HTERT RPE-1 (cell line): ENCODE results near the gene SLC27A2.
"Not testable (repeated sequence)": the region's sequence is repeated elsewhere in the genome, so short reads cannot be mapped to it uniquely, and the experiment has no call there.

Experiments used
- in situ Hi-C: fragments of 300-500 bp; cut with MboI; formaldehyde crosslinking; loops from 4 replicates; pipeline ENCODE4 v1.14.3; 2020; ENCODE audit warnings: low sequenced_read_pairs

SLC27A2 gene

DNA sequence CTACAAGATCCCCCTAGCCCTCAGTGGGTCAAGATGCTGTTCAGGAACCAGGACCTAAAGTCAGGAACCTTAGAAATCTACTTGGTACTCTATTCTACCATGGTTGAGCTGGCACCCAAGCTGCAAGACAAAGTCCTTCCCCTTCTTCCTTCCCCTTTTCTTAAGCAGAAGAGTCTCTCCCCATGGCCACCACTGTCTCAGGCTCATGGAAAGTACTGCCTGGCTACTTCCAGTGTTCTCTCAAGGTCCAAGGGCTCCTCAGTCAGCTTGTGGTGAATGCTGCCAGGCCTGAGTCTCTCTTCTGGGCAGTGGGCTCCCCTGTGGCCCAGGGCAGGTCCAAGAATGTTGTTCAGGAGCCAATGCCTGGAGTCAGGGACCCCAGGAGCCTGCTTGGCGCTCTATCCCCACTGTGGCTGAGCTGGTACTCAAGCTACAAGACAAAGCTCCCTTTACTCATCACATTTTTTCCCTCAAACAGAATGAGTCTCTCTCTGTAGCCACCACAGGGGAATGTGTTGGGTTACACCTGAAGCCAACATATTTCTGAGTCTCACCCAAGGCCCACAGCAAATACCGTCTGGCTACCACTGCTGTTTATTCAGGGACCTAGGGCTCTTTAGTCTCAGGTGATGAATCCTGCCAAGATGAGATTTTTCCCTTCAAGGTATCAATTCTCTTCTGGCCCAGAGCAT lies 18.1 kb upstream of the SLC27A2 start:
- in situ Hi-C loops: no loop called here

DNA sequence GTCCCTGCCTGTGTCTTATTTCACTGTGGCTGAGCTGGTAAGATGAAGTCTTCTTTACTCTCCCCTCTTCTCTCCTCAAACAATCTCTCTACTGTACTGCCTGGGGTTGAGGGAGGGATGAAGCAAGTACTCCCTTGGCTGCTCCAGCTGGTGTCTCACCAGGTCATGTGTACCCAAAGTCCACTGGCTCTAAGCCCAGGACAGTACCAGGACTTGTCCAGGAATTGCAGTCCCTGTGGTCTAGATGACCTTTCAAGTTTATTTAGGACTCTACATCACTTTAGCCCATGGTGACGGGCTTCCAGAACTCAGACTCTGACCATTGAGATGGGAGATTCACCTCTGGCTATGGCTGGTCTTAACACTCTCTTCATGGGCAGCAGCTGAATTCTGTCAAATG lies 17.5 kb upstream of the SLC27A2 start:
- in situ Hi-C loops: no loop called here

DNA sequence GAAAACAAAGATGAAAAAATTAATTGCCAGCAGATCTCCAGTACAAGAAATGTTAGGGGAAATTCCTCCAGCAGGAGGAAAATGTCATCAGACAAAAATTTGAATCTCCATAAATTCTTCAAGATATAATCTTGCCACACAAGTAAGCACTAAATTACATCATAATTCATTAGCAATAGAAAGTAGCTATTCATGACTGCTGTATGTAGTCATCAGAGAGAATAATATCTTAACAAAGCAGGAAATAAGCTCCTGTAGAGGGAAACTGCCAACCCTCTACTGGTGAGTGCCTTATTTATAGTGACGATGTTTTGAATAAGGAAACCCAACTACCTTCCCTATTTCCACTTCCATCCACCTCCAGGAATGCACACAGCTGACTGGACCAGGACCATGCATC lies 15.8 kb upstream of the SLC27A2 start:
- in situ Hi-C loops: no loop called here

DNA sequence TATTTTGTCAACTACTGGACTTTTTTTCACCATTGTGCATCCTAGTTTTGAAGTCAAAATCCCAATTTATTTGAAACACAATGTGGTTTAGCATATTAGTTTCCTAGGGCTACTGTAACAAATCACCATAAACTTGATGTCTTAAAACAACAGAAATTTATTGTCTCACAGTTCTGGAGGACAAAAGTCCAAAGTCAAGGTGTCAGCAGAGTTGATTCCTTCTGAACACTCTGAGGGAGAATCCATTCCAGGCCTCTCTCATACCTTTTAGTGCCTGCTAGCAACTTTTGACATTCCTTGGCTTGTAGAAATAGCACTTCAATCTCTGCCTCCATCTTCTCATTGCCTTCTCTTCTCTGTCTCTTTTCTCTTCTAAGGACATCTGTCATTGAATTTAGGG lies 14.9 kb upstream of the SLC27A2 start:
- in situ Hi-C loops: no loop called here

DNA sequence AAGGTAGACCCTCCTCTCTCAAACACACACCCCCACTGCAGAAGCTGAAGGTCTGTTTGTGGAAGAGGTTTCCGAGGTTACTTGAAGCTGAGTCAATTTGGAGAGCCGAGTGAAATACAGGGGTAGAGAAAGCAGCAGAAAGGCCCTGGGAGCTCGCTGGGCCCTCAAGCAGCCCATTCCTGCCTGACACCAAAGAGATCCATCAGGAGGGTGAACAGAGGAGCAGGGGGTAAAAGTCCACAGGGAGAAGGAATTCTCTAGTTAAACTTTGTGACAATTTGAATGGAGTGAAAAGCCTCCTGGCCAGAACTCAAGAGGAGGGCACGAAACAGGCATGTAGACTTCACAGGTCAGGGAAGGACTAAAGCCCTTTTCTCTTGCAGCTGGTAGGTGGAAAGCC lies 13.6 kb upstream of the SLC27A2 start:
- in situ Hi-C loops: no loop called here

DNA sequence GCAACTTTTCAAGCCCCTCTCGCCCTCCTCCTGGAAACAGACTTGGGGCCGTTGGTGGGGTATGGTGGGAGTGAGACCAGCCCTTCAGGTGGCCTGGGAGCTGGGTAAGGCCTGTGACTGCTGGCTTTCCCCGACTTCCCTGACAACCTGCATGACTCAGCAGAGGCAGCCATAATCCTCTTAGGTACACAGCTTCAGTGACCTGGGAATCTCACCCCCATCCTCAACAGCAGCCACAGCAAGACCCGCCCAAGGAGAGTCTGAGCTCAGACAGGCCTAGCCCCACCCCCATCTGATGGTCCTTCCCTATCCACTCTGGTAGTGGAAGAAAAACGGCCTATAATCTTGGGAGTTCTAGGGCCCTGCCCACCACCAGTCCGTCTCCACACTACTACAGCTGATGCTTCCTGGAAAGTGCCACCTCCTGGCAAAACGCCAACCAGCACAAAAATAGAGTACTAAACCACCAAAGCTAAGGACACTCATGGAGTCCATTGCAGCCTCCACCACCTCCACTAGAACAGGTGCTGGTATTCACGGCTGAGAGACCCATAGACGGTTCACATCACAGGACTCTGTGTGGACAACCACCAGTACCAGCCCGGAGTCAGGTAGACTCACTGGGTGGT lies 13.1 kb upstream of the SLC27A2 start:
- in situ Hi-C loops: no loop called here

DNA sequence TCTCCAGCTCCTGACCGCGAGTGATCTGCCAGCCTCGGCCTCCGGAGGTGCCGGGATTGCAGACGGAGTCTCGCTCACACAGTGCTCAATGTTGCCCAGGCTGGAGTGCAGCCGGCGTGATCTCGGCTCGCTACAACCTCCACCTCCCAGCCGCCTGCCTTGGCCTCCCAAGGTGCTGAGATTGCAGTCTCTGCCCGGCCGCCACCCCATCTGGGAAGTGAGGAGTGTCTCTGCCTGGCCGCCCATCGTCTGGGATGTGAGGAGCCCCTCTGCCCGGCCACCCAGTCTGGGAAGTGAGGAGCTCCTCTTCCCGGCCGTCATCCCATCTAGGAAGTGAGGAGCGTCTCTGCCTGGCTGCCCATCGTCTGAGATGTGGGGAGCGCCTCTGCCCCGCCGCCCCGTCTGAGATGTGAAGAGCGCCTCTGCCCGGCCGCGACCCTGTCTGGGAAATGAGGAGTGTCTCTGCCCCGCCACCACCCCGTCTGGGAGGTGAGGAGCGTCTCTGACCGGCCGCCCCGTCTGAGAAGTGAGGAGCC lies 9.6 kb upstream of the SLC27A2 start:
- in situ Hi-C loops: not testable (repeated sequence)

DNA sequence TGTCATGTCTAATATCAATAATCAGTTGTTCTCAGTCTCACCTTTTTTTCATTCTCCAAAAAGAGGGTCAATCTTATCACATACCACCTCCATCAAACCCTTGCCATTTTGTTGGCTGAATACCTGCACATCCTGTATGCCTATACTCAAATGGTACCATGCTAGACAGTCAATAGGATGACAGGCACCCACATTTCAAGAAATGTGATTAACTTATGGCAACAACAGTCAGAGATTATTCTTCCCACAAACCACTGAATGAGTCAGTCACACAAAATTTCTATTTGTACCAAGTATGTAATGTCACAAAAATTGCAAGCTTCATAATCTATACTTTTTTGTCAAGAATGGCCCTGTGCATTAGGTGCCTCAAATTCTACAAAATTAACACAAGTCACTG lies 5.1 kb upstream of the SLC27A2 start:
- in situ Hi-C loops: no loop called here

DNA sequence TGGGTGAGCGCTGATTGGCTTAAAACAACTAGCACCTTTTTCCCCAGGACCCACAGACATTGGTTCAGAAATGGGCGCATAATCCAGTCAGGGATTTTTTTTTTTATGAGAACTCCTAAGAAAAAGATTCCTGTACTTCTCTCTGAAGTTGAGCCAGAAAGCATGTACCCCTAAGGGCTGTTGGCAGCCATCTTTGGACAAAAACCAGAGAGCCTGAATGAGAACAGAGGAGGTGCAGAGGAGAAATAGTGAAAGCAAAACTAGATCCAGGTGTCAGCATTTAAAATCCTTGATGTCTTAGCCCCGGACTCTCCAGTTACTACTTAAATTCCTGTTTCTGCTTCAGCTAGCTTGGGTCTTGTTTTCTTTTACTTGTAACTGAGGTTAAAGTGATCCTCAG lies 1.9 kb upstream of the SLC27A2 start:
- in situ Hi-C loops: no loop called here

DNA sequence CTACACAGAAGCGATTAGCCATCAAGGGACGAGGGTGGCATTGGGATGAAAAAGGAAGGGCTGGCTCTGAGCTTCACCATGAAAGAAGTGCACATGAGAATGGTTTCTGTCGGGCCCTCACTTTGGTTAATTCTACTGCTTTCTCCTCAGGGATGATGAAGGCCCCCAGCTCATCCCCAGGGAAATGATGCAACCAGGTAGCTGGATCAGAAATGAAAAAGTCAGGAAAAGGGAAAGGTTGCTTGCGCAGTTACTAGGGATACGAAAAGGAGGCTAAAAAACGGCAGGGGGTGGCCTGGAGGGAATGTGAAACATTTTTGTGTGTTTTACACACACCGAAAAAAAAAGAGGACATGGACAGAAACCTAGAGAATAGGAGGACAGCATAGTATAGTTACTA lies 1.4 kb upstream of the SLC27A2 start:
- in situ Hi-C loops: no loop called here

DNA sequence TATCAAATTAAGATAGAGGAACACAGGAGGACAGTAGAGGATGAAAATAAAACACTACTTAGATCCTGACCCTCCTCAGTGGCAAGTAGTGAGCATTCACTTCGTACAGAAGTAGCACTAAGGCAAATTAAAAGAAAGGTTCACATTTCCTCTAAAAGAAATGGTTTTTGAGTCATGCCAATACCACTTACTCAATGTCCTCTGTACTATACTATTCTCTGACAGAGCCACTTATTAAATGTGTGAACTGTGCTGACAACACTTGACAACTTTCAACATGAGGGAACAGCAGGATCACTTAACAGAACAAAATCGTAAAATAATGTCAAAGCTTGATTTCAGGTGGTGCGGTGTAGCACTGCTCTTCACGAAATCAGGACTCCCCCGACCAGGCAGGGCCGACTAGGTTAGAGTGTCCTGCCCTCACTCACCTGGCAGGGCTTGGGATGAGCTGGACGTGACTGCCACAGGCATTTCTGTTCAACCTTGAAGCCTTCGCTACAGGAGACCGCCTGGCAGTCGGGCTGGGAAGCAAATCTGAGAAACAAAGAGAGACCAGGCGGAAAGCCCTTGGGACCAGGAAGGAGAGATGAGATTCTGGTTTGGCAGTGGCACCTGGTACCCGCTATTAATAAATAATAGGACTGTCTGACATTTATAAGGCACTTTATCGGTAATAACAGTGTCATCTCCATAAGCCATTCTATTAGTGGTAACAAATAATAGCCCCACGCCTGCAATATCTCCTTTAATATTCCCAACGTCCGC lies 611 bp upstream of the SLC27A2 start:
- in situ Hi-C loops: no loop called here

DNA sequence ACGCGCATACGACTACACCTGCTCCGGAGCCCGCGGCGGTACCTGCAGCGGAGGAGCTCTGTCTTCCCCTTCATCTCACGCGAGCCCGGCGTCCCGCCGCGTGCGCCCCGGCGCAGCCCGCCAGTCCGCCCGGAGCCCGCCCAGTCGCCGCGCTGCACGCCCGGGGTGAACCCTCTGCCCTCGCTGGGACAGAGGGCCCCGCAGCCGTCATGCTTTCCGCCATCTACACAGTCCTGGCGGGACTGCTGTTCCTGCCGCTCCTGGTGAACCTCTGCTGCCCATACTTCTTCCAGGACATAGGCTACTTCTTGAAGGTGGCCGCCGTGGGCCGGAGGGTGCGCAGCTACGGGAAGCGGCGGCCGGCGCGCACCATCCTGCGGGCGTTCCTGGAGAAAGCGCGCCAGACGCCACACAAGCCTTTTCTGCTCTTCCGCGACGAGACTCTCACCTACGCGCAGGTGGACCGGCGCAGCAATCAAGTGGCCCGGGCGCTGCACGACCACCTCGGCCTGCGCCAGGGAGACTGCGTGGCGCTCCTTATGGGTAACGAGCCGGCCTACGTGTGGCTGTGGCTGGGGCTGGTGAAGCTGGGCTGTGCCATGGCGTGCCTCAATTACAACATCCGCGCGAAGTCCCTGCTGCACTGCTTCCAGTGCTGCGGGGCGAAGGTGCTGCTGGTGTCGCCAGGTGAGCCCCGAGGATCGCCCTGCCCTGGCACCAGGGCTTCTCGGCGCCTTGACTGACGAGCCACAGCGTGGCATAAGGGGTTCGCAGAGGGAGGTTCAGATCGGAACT lies 420 bp downstream of the SLC27A2 start:
- in situ Hi-C loops: no loop called here

DNA sequence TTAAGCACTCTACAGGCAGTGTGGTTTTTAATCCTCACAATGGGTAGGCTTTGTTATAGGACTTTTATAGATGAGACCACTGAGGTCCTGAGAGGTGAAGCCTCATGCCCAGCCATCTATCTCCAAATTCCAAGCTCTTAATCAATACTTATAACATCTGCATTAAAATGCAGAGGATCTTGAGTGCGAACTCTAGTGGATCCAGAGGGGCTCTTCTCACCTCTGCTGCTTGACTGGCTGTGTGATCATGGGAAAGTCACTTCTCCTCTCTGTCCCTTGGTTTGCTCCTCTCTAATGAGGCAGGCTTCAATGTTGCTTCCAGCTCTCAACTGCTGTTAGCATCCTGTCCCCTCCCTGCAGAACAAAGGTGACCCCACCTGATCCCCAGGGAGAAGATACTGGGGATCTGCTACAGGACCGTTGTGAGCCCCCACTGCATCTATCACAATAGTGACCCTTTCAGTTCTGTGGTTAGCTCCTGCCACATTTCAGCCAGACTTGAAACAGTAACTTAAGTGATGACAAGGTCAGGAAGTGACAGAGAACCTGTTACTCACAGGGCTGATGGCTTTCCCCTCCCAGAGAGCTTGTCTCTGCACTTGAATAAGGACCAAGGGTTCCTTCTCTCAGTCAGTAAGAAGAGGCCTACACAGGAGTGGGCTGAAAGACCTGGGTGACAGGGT lies 1.3 kb downstream of the SLC27A2 start:
- in situ Hi-C loops: no loop called here

DNA sequence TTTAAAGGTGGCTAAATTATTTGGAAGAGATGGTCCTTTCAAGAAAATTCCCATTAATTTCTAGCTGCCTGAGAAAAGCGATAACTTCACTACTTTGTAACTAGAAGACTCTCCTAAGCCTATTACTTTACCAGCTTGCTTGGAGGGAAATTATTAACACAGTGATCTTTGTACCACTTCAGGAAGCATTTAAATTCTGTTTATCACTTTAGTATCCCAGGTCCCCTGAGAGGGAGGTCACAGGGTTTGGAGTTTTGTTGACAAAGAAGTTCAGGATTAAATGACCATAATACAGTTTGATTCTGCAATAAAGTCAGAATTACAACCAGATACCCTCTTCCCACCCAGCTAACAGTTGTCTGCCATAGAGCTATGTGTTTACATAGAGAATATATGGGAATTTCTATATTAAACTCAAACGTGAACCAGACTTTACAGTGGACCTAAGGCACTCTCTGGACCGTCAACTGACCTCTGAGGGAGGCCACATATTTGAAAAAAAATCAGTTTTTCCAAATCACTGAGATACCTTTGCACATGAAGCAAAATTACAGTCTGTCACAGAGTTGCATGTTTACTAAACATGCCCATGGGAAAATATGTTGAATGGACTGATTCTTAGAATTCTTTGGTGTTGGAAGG lies 3.0 kb downstream of the SLC27A2 start:
- in situ Hi-C loops: no loop called here

DNA sequence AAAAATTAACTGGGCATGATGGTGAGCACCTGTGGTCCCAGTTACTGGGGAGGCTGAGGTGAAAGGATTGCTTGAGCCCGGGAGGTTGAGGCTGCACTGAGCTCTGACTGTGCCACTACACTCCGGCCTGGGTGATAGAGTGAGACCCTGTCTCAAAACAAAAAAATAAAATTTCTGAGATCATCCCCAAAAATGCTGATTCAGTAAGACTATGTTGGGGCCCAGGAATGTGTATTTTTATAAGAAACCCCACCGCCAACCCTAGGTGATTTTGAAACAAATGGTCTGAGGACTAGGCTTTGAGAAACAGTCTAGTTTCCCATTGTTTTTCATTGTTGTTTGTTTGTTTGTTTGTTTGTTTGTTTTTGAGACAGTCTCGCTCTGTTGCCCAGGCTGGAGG lies 4.1 kb downstream of the SLC27A2 start:
- in situ Hi-C loops: no loop called here

DNA sequence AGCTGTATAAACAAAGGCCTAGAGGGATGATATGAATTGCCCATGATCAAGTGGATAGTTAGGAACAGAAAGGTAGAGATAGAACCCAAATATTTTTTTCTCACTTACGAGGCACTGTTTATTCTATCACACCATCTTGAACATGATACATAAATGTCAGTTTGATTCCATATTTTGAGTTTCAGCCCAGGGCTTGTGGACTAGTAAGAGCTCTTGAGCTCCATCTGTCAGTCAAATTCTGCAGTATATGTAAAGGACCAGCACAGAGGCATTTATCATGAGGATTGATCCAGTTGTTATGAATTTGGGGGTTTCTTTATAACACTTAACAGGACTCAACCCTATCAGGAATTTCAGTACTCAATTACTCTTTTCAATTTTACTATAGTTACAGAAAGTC lies 4.8 kb downstream of the SLC27A2 start:
- in situ Hi-C loops: no loop called here

DNA sequence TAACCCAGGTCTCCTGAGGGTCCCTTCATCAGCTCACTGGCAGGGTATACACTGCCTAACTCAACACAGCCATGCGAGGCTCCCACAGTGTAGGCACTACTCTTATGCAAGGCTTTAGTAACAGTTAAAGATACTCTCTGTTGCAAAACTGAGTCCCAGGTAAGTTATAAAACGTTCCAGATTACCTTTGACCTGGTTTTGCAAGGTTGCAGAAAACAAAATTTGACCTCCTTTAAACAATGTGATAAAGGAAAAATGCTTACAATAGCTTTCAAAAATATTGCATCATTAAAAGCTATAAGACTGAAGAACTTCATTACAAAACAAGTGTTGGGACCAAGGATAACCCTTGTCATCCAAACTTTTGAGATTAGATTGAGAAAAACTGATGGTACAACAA lies 5.5 kb downstream of the SLC27A2 start:
- in situ Hi-C loops: no loop called here

DNA sequence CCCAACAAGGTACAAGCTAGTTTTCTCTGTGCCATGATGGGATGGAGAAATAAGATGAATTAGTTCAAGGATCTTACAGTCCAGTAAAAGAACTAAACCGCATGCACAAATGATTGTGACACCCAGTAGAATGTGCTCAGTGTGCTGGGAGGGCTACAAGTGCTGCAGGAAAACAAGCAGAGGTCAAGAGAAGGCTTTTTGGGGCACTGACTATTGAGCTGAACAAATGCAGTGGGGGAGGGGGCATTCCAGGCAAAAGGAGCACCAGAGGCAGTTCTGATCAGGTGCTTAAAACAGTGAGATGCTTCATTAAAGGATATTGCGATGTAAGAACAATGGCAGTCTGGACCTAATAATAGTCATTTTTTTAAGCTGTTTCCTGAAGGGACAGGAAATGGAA lies 6.0 kb downstream of the SLC27A2 start:
- in situ Hi-C loops: no loop called here

DNA sequence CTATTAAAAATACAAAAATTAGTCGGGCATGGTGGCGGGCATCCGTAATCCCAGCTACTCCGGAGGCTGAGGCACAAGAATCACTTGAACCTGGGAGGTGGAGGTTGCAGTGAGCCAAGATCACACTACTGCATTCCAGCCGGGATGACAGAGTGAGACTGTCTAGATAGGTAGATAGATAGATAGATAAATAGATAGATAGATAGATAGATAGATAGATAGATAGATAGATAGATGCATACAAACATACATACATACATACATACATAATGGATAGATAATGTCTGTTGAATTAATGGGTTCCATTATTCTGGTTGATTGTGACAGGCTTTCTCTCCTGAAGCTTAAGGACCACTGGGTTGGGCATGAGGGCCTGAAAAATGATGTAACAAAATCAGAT lies 6.8 kb downstream of the SLC27A2 start:
- in situ Hi-C loops: not testable (repeated sequence)

DNA sequence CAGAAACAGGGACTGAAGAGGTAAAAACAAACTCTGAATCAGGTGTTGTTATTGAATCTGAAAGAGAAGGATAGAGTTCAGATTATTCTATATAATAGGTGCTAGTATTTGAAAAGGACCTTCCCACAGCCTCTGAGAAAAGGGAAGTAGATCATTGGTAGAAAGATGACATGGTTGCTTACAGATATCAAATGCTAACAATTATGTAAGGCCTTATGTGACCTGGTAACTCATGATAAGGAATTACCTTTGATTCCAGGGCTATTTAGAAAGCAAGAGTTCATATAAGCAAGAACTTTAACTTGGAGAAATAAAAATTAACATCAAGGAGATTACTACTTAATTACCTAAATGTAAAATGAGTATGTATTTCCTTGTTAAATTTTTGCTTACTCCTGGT lies 7.6 kb downstream of the SLC27A2 start:
- in situ Hi-C loops: no loop called here
